Neural progenitor cell (in vitro differentiated cells): ENCODE data around the gene ZSWIM3. TPM values are rescaled to one million over a fixed set of nuclear protein-coding genes. Genes with fewer than 3 reads are reported as not detected.

ENCODE experiments used
- DNase-seq: peaks from one replicate; pipeline ENCODE4 v3.0.0-alpha.2; 2016; ENCODE audit warnings: low spot score
- H2AFZ ChIP-seq: fragments of 200-600 bp; sonication (generic); replicated peaks from 2 replicates; pipeline ENCODE4 v1.6.1; 2016; ENCODE audit warnings: antibody characterized with exemption
- H3F3A ChIP-seq: fragments of 200-600 bp; sonication (generic); 2 replicates; pipeline ENCODE4 v1.6.1; 2016; ENCODE audit warnings: antibody characterized with exemption, low read depth
- H3K27ac ChIP-seq: fragments of 200-600 bp; sonication (generic); 2 replicates; pipeline ENCODE4 v1.5.1; 2016; ENCODE audit warnings: mild to moderate bottlenecking
- H3K27me3 ChIP-seq: fragments of 200-600 bp; sonication (generic); 2 replicates; pipeline ENCODE4 v1.6.1; 2016; ENCODE audit warnings: mild to moderate bottlenecking, moderate library complexity
- H3K36me3 ChIP-seq: fragments of 200-600 bp; sonication (generic); 2 replicates; pipeline ENCODE4 v1.5.1; 2016
- H3K4me1 ChIP-seq: fragments of 200-600 bp; sonication (generic); 2 replicates; pipeline ENCODE4 v1.6.1; 2016; ENCODE audit warnings: mixed run types
- H3K4me2 ChIP-seq: fragments of 200-600 bp; sonication (generic); 2 replicates; pipeline ENCODE4 v1.6.1; 2016
- H3K4me3 ChIP-seq: fragments of 200-600 bp; sonication (generic); 2 replicates; pipeline ENCODE4 v1.5.1; 2016
- H3K79me2 ChIP-seq: fragments of 200-600 bp; sonication (generic); 2 replicates; pipeline ENCODE4 v1.6.1; 2016; ENCODE audit warnings: low read depth
- H3K9ac ChIP-seq: fragments of 200-600 bp; sonication (generic); 2 replicates; pipeline ENCODE4 v1.6.1; 2016
- H3K9me3 ChIP-seq: fragments of 200-600 bp; sonication (generic); 2 replicates; pipeline ENCODE4 v1.5.1; 2016; ENCODE audit warnings: low read depth
- H4K20me1 ChIP-seq: fragments of 200-600 bp; sonication (generic); 2 replicates; pipeline ENCODE4 v1.6.1; 2016; ENCODE audit warnings: low read depth
- H3K27ac Mint-ChIP-seq: 3 replicates; pipeline ENCODE4 v1.8.0; 2021; ENCODE audit warnings: mixed read lengths
- H3K27me3 Mint-ChIP-seq: 2 replicates; pipeline ENCODE4 v1.8.0; 2022; ENCODE audit warnings: low read depth, mild to moderate bottlenecking, inconsistent platforms, moderate library complexity, mixed read lengths; ENCODE audit not compliant: insufficient read depth
- H3K36me3 Mint-ChIP-seq: 3 replicates; pipeline ENCODE4 v1.8.0; 2021; ENCODE audit warnings: mixed read lengths
- H3K4me1 Mint-ChIP-seq: 3 replicates; pipeline ENCODE4 v1.8.0; 2021; ENCODE audit warnings: mixed read lengths
- H3K4me3 Mint-ChIP-seq: 3 replicates; pipeline ENCODE4 v1.8.0; 2021; ENCODE audit warnings: mild to moderate bottlenecking, moderate library complexity, mixed read lengths
- H3K9me3 Mint-ChIP-seq: 3 replicates; pipeline ENCODE4 v1.8.0; 2020; ENCODE audit warnings: mixed read lengths
- CTCF ChIP-seq: fragments of 200-600 bp; sonication (generic); IDR thresholded peaks from 2 replicates; pipeline ENCODE4 v1.5.1; 2017; ENCODE audit warnings: antibody characterized with exemption, mild to moderate bottlenecking
- EZH2 ChIP-seq: fragments of 200-600 bp; sonication (generic); IDR thresholded peaks from 2 replicates; pipeline ENCODE4 v1.6.1; 2017; ENCODE audit warnings: antibody characterized with exemption, mild to moderate bottlenecking, moderate library complexity
- EZH2phosphoT487 ChIP-seq: fragments of 200-600 bp; sonication (generic); IDR thresholded peaks from 2 replicates; pipeline ENCODE4 v1.6.1; 2017; ENCODE audit warnings: antibody characterized with exemption
- total RNA-seq: library from RNA; depleted of rRNA; stranded (reverse); fragments of >200 nt; gene quantifications from 2 replicates; pipeline ENCODE4 v1.2.3, GENCODE V29; 2015; ENCODE audit warnings: low replicate concordance

Gene ZSWIM3
- total RNA-seq, 1 donor from 2014 or later: 3.7 TPM

- H3K27ac Mint-ChIP-seq: no peak overlapping the region
- no peak for DNase-seq
Measured at GRCh38 chr20:45819466-45819865, 37.9 kb upstream of the ZSWIM3 start.

GRCh38 chr20:45821947-45822346 is 35.5 kb upstream of the ZSWIM3 start:
- no peak overlapping the region for H3K27ac Mint-ChIP-seq

More at GRCh38 chr20:45819466-45819865, 37.9 kb upstream of the ZSWIM3 start:
- H3K27me3 Mint-ChIP-seq: peaks cover 6% of the 10 kb centered on the region
- Histone ChIP-seq H3K79me2 (peaks cover 15% of the 10 kb centered on the region), H3K9ac (no peak overlapping the region), H3K4me1 (peaks cover 6% of the 10 kb centered on the region), H3K4me3 (no peak overlapping the region), H3K27ac (no peak overlapping the region), H2AFZ (no peak overlapping the region), H3K4me2 (no peak overlapping the region), H3K9me3 (no peaks in the 10 kb centered on the region), H3F3A (peaks cover 39% of the 10 kb centered on the region), H4K20me1 (peaks cover 28% of the 10 kb centered on the region), H3K36me3 (peaks cover 9% of the 10 kb centered on the region), H3K27me3 (peaks cover 26% of the 10 kb centered on the region)
- H3K4me1 Mint-ChIP-seq: peaks cover 14% of the 10 kb centered on the region
- H3K36me3 Mint-ChIP-seq: peaks cover 11% of the 10 kb centered on the region
- no peak overlapping the region for H3K4me3 Mint-ChIP-seq
- no peaks in the 10 kb centered on the region for H3K9me3 Mint-ChIP-seq
- TF ChIP-seq CTCF (no peak), EZH2phosphoT487 (no peak), EZH2 (no peak)

GRCh38 chr20:45822857-45823256 is 34.6 kb upstream of the ZSWIM3 start:
- Histone ChIP-seq H3K9me3 (no peaks in the 10 kb centered on the region), H3K4me3 (no peak overlapping the region), H2AFZ (no peak overlapping the region), H4K20me1 (no peaks in the 10 kb centered on the region), H3K9ac (no peak overlapping the region), H3F3A (peaks cover 8% of the 10 kb centered on the region), H3K79me2 (no peaks in the 10 kb centered on the region), H3K27me3 (peaks cover 28% of the 10 kb centered on the region), H3K27ac (no peak overlapping the region), H3K4me1 (no peaks in the 10 kb centered on the region), H3K4me2 (no peak overlapping the region), H3K36me3 (no peaks in the 10 kb centered on the region)
- no peak for DNase-seq
- Mint-ChIP-seq H3K27me3 (peaks cover 11% of the 10 kb centered on the region), H3K4me1 (peaks cover 18% of the 10 kb centered on the region), H3K27ac (peak overlapping the region; percentile 42), H3K36me3 (no peaks in the 10 kb centered on the region), H3K9me3 (no peaks in the 10 kb centered on the region), H3K4me3 (no peak overlapping the region)
- TF ChIP-seq EZH2 (no peak), EZH2phosphoT487 (no peak), CTCF (no peak)

More at GRCh38 chr20:45821947-45822346, 35.5 kb upstream of the ZSWIM3 start:
- Histone ChIP-seq H2AFZ (no peak overlapping the region), H3K4me3 (no peak overlapping the region), H3K36me3 (no peaks in the 10 kb centered on the region), H3K4me1 (no peaks in the 10 kb centered on the region), H3K27me3 (peaks cover 28% of the 10 kb centered on the region), H3K9me3 (no peaks in the 10 kb centered on the region), H3K9ac (no peak overlapping the region), H3K27ac (no peak overlapping the region), H3K4me2 (no peak overlapping the region), H3K79me2 (no peaks in the 10 kb centered on the region), H3F3A (peaks cover 17% of the 10 kb centered on the region), H4K20me1 (peaks cover 5% of the 10 kb centered on the region)
- DNase-seq: no peak
- Mint-ChIP-seq H3K36me3 (peaks cover under 1% of the 10 kb centered on the region), H3K4me3 (no peak overlapping the region), H3K27me3 (peaks cover 11% of the 10 kb centered on the region), H3K9me3 (no peaks in the 10 kb centered on the region), H3K4me1 (peaks cover 17% of the 10 kb centered on the region)
- no peak for TF ChIP-seq EZH2
- no peak for TF ChIP-seq CTCF
- TF ChIP-seq EZH2phosphoT487: no peak
